ENCODE measurements around the gene PLP1. TPM values are rescaled to one million over a fixed set of nuclear protein-coding genes. Genes with fewer than 3 reads are reported as not detected.

Gene PLP1
- total and polyA plus RNA-seq, 2 experiments from 2014 or later = 36.9 to 66.9 TPM

GRCh38 chrX:103839404-103839803 is 62.8 kb downstream of the PLP1 start:
- Histone ChIP-seq H3K79me2 (replicated peaks; ENCODE audit: insufficient read depth) (no peaks in the 10 kb centered on the region), H3K4me1 (ENCODE audit: insufficient read depth) (no peaks in the 10 kb centered on the region), H3F3A (replicated peaks; ENCODE audit: low read depth) (no peaks in the 10 kb centered on the region), H3K36me3 (ENCODE audit: insufficient read depth) (no peaks in the 10 kb centered on the region), H3K4me3 (no peak overlapping the region), H3K4me2 (no peak overlapping the region), H2AFZ (no peak overlapping the region), H4K20me1 (replicated peaks; ENCODE audit: insufficient read depth) (no peaks in the 10 kb centered on the region), H3K9me2 (ENCODE audit: insufficient read depth) (no peaks in the 10 kb centered on the region), H3K27ac (ENCODE audit: low read depth) (no peak overlapping the region), H3K27me3 (ENCODE audit: insufficient read depth) (no peaks in the 10 kb centered on the region)
- Mint-ChIP-seq H3K4me1 (no peaks in the 10 kb centered on the region), H3K27ac (no peak overlapping the region), H3K36me3 (ENCODE audit: low read depth) (no peaks in the 10 kb centered on the region), H3K4me3 (no peak overlapping the region), H3K9me3 (no peaks in the 10 kb centered on the region; the same call in 1 of the 3 replicates), H3K27me3 (ENCODE audit: insufficient read depth, low read depth, poor library complexity) (no peaks in the 10 kb centered on the region)
- ATAC-seq (no peak), DNase-seq (ENCODE audit: low spot score) (no peak)
- no peak for TF ChIP-seq JUNB (IDR thresholded peaks at IDR 0.05; ENCODE audit: unreplicated experiment)
- TF ChIP-seq ZNF114 (CRISPR knock-in tag; IDR thresholded peaks at IDR 0.05) = no peak

Other genes with a start within 250 kb of the PLP1 start
- gene TCEAL4, start 191.3 kb upstream of the PLP1 start, total RNA-seq (2014; rRNA removed; shearing (Covaris generic)) = 18.0 and 25.4 TPM in 2 replicates
- gene TCEAL4, start 191.3 kb upstream of the PLP1 start, polyA plus RNA-seq (2016; fragmentation: Nextera tagmentation; extraction: Ambion mirVana) = 125 and 148 TPM in 2 replicates
- gene TCEAL3, start 168.9 kb upstream of the PLP1 start, total RNA-seq (2014; rRNA removed; shearing (Covaris generic)) = 5.0 and 5.2 TPM in 2 replicates
- gene TCEAL3, start 168.9 kb upstream of the PLP1 start, polyA plus RNA-seq (2016; fragmentation: Nextera tagmentation; extraction: Ambion mirVana) = 30.6 and 31.1 TPM in 2 replicates
- gene TCEAL1, start 147.9 kb upstream of the PLP1 start, total RNA-seq (2014; rRNA removed; shearing (Covaris generic)) = 5.8 and 10.9 TPM in 2 replicates
- 8.8 and 11.0 TPM in 2 replicates for gene TCEAL1, start 147.9 kb upstream of the PLP1 start, polyA plus RNA-seq (2016; fragmentation: Nextera tagmentation; extraction: Ambion mirVana)
- gene MORF4L2, start 90.1 kb upstream of the PLP1 start, total RNA-seq (2014; rRNA removed; shearing (Covaris generic)) = 269 and 311 TPM in 2 replicates
- gene MORF4L2, start 90.1 kb upstream of the PLP1 start, polyA plus RNA-seq (2016; fragmentation: Nextera tagmentation; extraction: Ambion mirVana) = 297 and 315 TPM in 2 replicates
- gene TMEM31, start 65.9 kb upstream of the PLP1 start, total RNA-seq (2014; rRNA removed; shearing (Covaris generic)) = not detected in 2 replicates
- gene TMEM31, start 65.9 kb upstream of the PLP1 start, polyA plus RNA-seq (2016; fragmentation: Nextera tagmentation; extraction: Ambion mirVana) = 0.60 and 0.85 TPM in 2 replicates
- 0.28 and 0.78 TPM in 2 replicates for gene RAB9B, start 55.4 kb downstream of the PLP1 start, total RNA-seq (2014; rRNA removed; shearing (Covaris generic))
- gene RAB9B, start 55.4 kb downstream of the PLP1 start, polyA plus RNA-seq (2016; fragmentation: Nextera tagmentation; extraction: Ambion mirVana) = 0.07 and 0.24 TPM in 2 replicates
- 6.8 and 14.3 TPM in 2 replicates for gene TMSB15B, start 185.8 kb downstream of the PLP1 start, total RNA-seq (2014; rRNA removed; shearing (Covaris generic))
- gene TMSB15B, start 185.8 kb downstream of the PLP1 start, polyA plus RNA-seq (2016; fragmentation: Nextera tagmentation; extraction: Ambion mirVana) = 32.8 and 35.3 TPM in 2 replicates
- gene H2BW1, start 236.9 kb downstream of the PLP1 start, total RNA-seq (2014; rRNA removed; shearing (Covaris generic)) = 0.35 TPM in 1 of 2 replicates, not detected in the other
- not detected in 2 replicates for gene H2BW1, start 236.9 kb downstream of the PLP1 start, polyA plus RNA-seq (2016; fragmentation: Nextera tagmentation; extraction: Ambion mirVana)